ENCODE results near the gene ATP9B.

- TF ChIP-seq CTCF (IDR thresholded peaks at IDR 0.05) = no peak
- no peak for TF ChIP-seq POLR2A (IDR thresholded peaks at IDR 0.05)
- no peak for TF ChIP-seq POLR2AphosphoS5 (IDR thresholded peaks at IDR 0.05; ENCODE audit: insufficient read depth in 1 of 2, low read depth in 1 of 2)
Measured at GRCh38 chr18:79100944-79101343, 31.8 kb downstream of the ATP9B start.

Measured in vagina (tissue), 2 donors.